H9 (cell line): Measurements from ENCODE around the gene IQSEC1. TPM values are rescaled to one million over a fixed set of nuclear protein-coding genes. Genes with fewer than 3 reads are reported as not detected.

Experiments used
- DNase-seq: peaks from one replicate; pipeline ENCODE4 v3.0.0-alpha.2; 2017
- H2AFZ ChIP-seq: one replicate; pipeline ENCODE4 v1.6.1; 2013; ENCODE audit warnings: mild to moderate bottlenecking, low read length, control low read depth, moderate library complexity
- H2AK5ac ChIP-seq: 2 replicates; pipeline ENCODE4 v1.6.1; 2013; ENCODE audit warnings: low read length, control low read depth, mixed read lengths; ENCODE audit not compliant: insufficient read length
- H2BK120ac ChIP-seq: one replicate; pipeline ENCODE4 v1.6.1; 2013; ENCODE audit warnings: low read depth, mild to moderate bottlenecking, low read length, control low read depth, inconsistent platforms; ENCODE audit not compliant: poor library complexity, severe bottlenecking
- H2BK12ac ChIP-seq: 2 replicates; pipeline ENCODE4 v1.6.1; 2013; ENCODE audit warnings: low read length, control low read depth, mixed read lengths, low read depth; ENCODE audit not compliant: insufficient read length
- H2BK15ac ChIP-seq: 2 replicates; pipeline ENCODE4 v1.6.1; 2013; ENCODE audit warnings: low read depth, low read length, control low read depth
- H2BK20ac ChIP-seq: one replicate; pipeline ENCODE4 v1.6.1; 2013; ENCODE audit warnings: low read depth, mild to moderate bottlenecking, low read length, control low read depth, inconsistent platforms; ENCODE audit not compliant: poor library complexity, severe bottlenecking
- H2BK5ac ChIP-seq: 2 replicates; pipeline ENCODE4 v1.6.1; 2013; ENCODE audit warnings: low read length, control low read depth, mixed read lengths; ENCODE audit not compliant: insufficient read length
- H3K14ac ChIP-seq: 2 replicates; pipeline ENCODE4 v1.6.1; 2013; ENCODE audit warnings: low read length, control low read depth; ENCODE audit not compliant: insufficient read depth
- H3K18ac ChIP-seq: 2 replicates; pipeline ENCODE4 v1.6.1; 2013; ENCODE audit warnings: low read depth, mild to moderate bottlenecking, mixed read lengths, low read length, control low read depth; ENCODE audit not compliant: insufficient read length
- H3K23ac ChIP-seq: 2 replicates; pipeline ENCODE4 v1.6.1; 2013; ENCODE audit warnings: low read length, control low read depth, mixed read lengths, low read depth; ENCODE audit not compliant: insufficient read length
- H3K23me2 ChIP-seq: 2 replicates; pipeline ENCODE4 v1.6.1; 2013; ENCODE audit warnings: low read depth, mild to moderate bottlenecking, mixed read lengths, low read length, control low read depth; ENCODE audit not compliant: insufficient read length, poor library complexity, severe bottlenecking
- H3K27ac ChIP-seq: 2 replicates; pipeline ENCODE4 v1.5.1; 2013; ENCODE audit warnings: low read length, control low read depth, mixed read lengths, low read depth; ENCODE audit not compliant: insufficient read length
- H3K27me3 ChIP-seq: 2 replicates; pipeline ENCODE4 v1.6.1; 2013; ENCODE audit warnings: low read length, control low read depth, inconsistent platforms; ENCODE audit not compliant: insufficient read depth
- H3K4ac ChIP-seq: 2 replicates; pipeline ENCODE4 v1.6.1; 2013; ENCODE audit warnings: low read depth, mild to moderate bottlenecking, control low read depth, inconsistent platforms, low read length, moderate library complexity
- H3K4me1 ChIP-seq: 2 replicates; pipeline ENCODE4 v1.6.1; 2013; ENCODE audit warnings: low read length, control low read depth, inconsistent platforms; ENCODE audit not compliant: insufficient read depth
- H3K4me2 ChIP-seq: 2 replicates; pipeline ENCODE4 v1.6.1; 2013; ENCODE audit warnings: low read length, control low read depth, mixed read lengths; ENCODE audit not compliant: insufficient read length, insufficient read depth
- H3K56ac ChIP-seq: 2 replicates; pipeline ENCODE4 v1.6.1; 2013; ENCODE audit warnings: low read depth, mild to moderate bottlenecking, mixed read lengths, low read length, control low read depth; ENCODE audit not compliant: insufficient read length
- H3K79me1 ChIP-seq: 2 replicates; pipeline ENCODE4 v1.6.1; 2013; ENCODE audit warnings: low read depth, mild to moderate bottlenecking, moderate library complexity, low read length, control low read depth, inconsistent platforms; ENCODE audit not compliant: insufficient read depth, poor library complexity, severe bottlenecking
- H3K79me2 ChIP-seq: 2 replicates; pipeline ENCODE4 v1.6.1; 2013; ENCODE audit warnings: low read length, control low read depth, inconsistent platforms; ENCODE audit not compliant: insufficient read depth
- H3K9ac ChIP-seq: 2 replicates; pipeline ENCODE4 v1.6.1; 2013; ENCODE audit warnings: low read length, control low read depth, mixed read lengths; ENCODE audit not compliant: insufficient read length; ENCODE audit errors: extremely low read depth
- H3K9me3 ChIP-seq: one replicate; pipeline ENCODE4 v1.6.1; 2013; ENCODE audit warnings: low read depth, low read length, inconsistent platforms; ENCODE audit not compliant: control insufficient read depth
- H3T11ph ChIP-seq: one replicate; pipeline ENCODE4 v1.6.1; 2013; ENCODE audit warnings: mild to moderate bottlenecking, low read length, control low read depth, inconsistent platforms
- H4K20me1 ChIP-seq: one replicate; pipeline ENCODE4 v1.6.1; 2013; ENCODE audit not compliant: control insufficient read depth, insufficient read length, insufficient read depth
- H4K5ac ChIP-seq: 2 replicates; pipeline ENCODE4 v1.6.1; 2013; ENCODE audit warnings: low read depth, mild to moderate bottlenecking, mixed read lengths, low read length, control low read depth; ENCODE audit not compliant: insufficient read length
- H4K8ac ChIP-seq: replicated peaks from 2 replicates; pipeline ENCODE4 v1.6.1; 2013; ENCODE audit warnings: low read length, control low read depth, mixed read lengths, low read depth; ENCODE audit not compliant: insufficient read length
- H4K91ac ChIP-seq: 2 replicates; pipeline ENCODE4 v1.6.1; 2013; ENCODE audit warnings: low read depth, mild to moderate bottlenecking, moderate library complexity, mixed read lengths, low read length, control low read depth; ENCODE audit not compliant: insufficient read length
- H3K27ac Mint-ChIP-seq, 3 experiments: 2 replicates in 2 of 3; 3 replicates in 1 of 3; pipeline ENCODE4 v1.8.0; 2020 to 2021; ENCODE audit warnings: mixed read lengths in 3 of 3, mild to moderate bottlenecking in 1 of 3, moderate library complexity in 1 of 3
- H3K27me3 Mint-ChIP-seq: 2 replicates; pipeline ENCODE4 v1.8.0; 2021; ENCODE audit warnings: low read depth, mild to moderate bottlenecking, moderate library complexity, mixed read lengths
- H3K36me3 Mint-ChIP-seq, 3 experiments: 2 replicates in 2 of 3; 3 replicates in 1 of 3; pipeline ENCODE4 v1.8.0; 2020 to 2021; ENCODE audit warnings: low read depth in 3 of 3, mixed read lengths in 3 of 3; ENCODE audit not compliant: insufficient read depth in 1 of 3
- H3K4me1 Mint-ChIP-seq, 2 experiments: 2 replicates each; pipeline ENCODE4 v1.8.0; 2020; ENCODE audit warnings: mixed read lengths in 2 of 2
- H3K4me3 Mint-ChIP-seq, 2 experiments: 2 replicates in 1 of 2; 3 replicates in 1 of 2; pipeline ENCODE4 v1.8.0; 2020 to 2021; ENCODE audit warnings: mild to moderate bottlenecking in 2 of 2, mixed read lengths in 2 of 2, moderate library complexity in 1 of 2
- H3K9me3 Mint-ChIP-seq, 2 experiments: 2 replicates in 1 of 2; 3 replicates in 1 of 2; pipeline ENCODE4 v1.8.0; 2020; ENCODE audit warnings: mild to moderate bottlenecking in 2 of 2, mixed read lengths in 2 of 2, moderate library complexity in 1 of 2
- CTCF ChIP-seq: fragments of 200-600 bp; sonication (generic); conservative IDR thresholded peaks from 3 replicates; pipeline ENCODE4 v1.8.0; 2021; ENCODE audit warnings: antibody characterized with exemption, mild to moderate bottlenecking
- WGBS: extraction: QIAGEN DNeasy Blood & Tissue Kit; methylation state at CpG from one replicate; pipeline ENCODE4 v1.1.7; 2013; ENCODE audit warnings: missing lambda C conversion rate, low lambda C conversion rate, mixed read lengths; ENCODE audit not compliant: insufficient read length; ENCODE audit errors: extremely low coverage; 5-methylcytosine and 5-hydroxymethylcytosine counted together
- total RNA-seq: library from RNA; stranded (reverse); gene quantifications from 2 replicates; pipeline ENCODE4 v1.2.1, GENCODE V29; 2021

Gene IQSEC1
- total RNA-seq, 1 experiment from 2014 or later: 19.1 TPM

GRCh38 chr3:12982619-12983101, 90.6 kb downstream of the IQSEC1 start:
- TF ChIP-seq CTCF: no peak
- no peak overlapping the region for H3K27ac Mint-ChIP-seq
- no peaks in the 10 kb centered on the region for H4K20me1 ChIP-seq
- no peak overlapping the region for H2BK20ac ChIP-seq
- no peak overlapping the region for H3K4ac ChIP-seq
- H3K23me2 ChIP-seq: no peaks in the 10 kb centered on the region
- H3K23ac ChIP-seq: no peak overlapping the region
- no peak overlapping the region for H2AK5ac ChIP-seq
- H3K27me3 Mint-ChIP-seq: peaks cover 5% of the 10 kb centered on the region; the same call in 1 of the 2 replicates
- H4K8ac ChIP-seq: no peak overlapping the region
- no peak for DNase-seq
- H3K9me3 Mint-ChIP-seq: peaks cover 5 to 6% of the 10 kb centered on the region in 2 experiments; a peak in 3 of 5 replicates
- no peak overlapping the region for H3K4me3 Mint-ChIP-seq
- no peak overlapping the region for H3T11ph ChIP-seq
- H2BK5ac ChIP-seq: no peak overlapping the region
- no peaks in the 10 kb centered on the region for H3K79me2 ChIP-seq
- H2BK120ac ChIP-seq: no peak overlapping the region
- peaks cover 38 to 64% of the 10 kb centered on the region in 2 experiments for H3K4me1 Mint-ChIP-seq
- H3K27ac ChIP-seq: no peak overlapping the region
- peaks cover 3 to 7% (median 4%) of the 10 kb centered on the region in 3 experiments; a peak in 6 of 7 replicates for H3K36me3 Mint-ChIP-seq
- H3K27me3 ChIP-seq: no peaks in the 10 kb centered on the region
- H2BK12ac ChIP-seq: no peak overlapping the region
- WGBS: no CpG with 5 or more reads among the region's 5 CpGs
- no peak overlapping the region for H2AFZ ChIP-seq
- no peak overlapping the region for H2BK15ac ChIP-seq
- H4K5ac ChIP-seq: no peak overlapping the region
- H3K14ac ChIP-seq: no peak overlapping the region
- H3K4me2 ChIP-seq: no peak overlapping the region
- H3K79me1 ChIP-seq: no peaks in the 10 kb centered on the region
- H3K9ac ChIP-seq: no peak overlapping the region
- no peaks in the 10 kb centered on the region for H3K9me3 ChIP-seq
- H4K91ac ChIP-seq: no peak overlapping the region
- no peaks in the 10 kb centered on the region for H3K4me1 ChIP-seq
- H3K18ac ChIP-seq: no peak overlapping the region
- no peak overlapping the region for H3K56ac ChIP-seq
